Measurements from ENCODE around the gene OR10Z1. TPM values are rescaled to one million over a fixed set of nuclear protein-coding genes. Genes with fewer than 3 reads are reported as not detected.

OR10Z1 gene
- total and polyA plus RNA-seq, 11 donors = not detected

DNA sequence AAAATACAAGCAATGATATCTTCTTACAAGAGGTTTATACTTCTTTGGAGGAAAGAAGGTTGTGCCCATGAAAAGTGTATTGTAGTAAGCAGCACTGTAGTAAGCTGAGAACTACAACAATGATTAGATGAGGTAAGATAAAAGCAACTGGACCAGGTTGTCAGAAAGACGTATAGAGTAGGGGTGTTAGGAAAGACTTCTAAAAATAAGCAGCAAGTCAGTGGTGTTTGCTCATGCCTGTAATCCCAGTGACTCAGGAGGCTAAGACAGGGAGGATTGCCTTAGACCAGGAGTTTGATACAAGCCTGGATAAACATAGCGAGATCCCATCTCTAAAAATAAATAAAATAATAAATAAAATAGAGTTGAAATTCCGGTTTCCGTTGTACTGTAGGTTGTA lies 21.1 kb upstream of the OR10Z1 start:
- H3K9me3 ChIP-seq = peaks cover 0 to 24% (median 7%) of the 10 kb centered on the region in 12 donors
- TF ChIP-seq POLR2A (IDR thresholded peaks at IDR 0.05) = no peak
- TF ChIP-seq, protein P1, sequence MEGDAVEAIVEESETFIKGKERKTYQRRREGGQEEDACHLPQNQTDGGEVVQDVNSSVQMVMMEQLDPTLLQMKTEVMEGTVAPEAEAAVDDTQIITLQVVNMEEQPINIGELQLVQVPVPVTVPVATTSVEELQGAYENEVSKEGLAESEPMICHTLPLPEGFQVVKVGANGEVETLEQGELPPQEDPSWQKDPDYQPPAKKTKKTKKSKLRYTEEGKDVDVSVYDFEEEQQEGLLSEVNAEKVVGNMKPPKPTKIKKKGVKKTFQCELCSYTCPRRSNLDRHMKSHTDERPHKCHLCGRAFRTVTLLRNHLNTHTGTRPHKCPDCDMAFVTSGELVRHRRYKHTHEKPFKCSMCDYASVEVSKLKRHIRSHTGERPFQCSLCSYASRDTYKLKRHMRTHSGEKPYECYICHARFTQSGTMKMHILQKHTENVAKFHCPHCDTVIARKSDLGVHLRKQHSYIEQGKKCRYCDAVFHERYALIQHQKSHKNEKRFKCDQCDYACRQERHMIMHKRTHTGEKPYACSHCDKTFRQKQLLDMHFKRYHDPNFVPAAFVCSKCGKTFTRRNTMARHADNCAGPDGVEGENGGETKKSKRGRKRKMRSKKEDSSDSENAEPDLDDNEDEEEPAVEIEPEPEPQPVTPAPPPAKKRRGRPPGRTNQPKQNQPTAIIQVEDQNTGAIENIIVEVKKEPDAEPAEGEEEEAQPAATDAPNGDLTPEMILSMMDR (IDR thresholded peaks at IDR 0.05) = no peak
- no peaks in the 10 kb centered on the region for H3K27me3 ChIP-seq
- intact Hi-C loops (cut with DNase I) = no loop called here
- H3K4me3 ChIP-seq = no peak overlapping the region
- ATAC-seq = no peak
- DNase-seq = no peak
- H3K36me3 ChIP-seq = no peaks in the 10 kb centered on the region
- H3K27ac ChIP-seq = no peak overlapping the region
- 51 to 57% (median 54%) methylated on average over 4 of the region's 4 CpGs for WGBS, 4 donors
- no peaks in the 10 kb centered on the region for H3K4me1 ChIP-seq

DNA sequence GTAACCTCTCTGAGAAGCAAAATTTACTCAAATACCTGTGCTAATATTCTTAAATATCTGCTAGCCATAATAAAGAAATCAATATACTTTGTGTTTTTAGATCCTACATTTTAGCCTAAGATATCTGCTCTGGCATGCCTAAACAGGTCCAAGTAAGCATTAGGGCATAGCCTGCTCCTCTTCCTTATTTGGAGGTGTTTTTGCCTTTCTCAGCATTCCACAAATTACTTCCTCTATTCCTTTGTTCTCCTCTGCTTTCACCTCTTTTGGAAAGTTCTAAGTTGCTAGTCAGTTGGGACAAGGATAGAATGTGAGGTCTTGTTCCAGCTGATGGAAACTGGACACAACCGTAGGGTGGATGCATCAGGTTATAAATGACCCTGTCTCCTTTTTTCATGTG lies 18.1 kb upstream of the OR10Z1 start:
- no peak for ATAC-seq
- Histone ChIP-seq H3K27me3 (no peaks in the 10 kb centered on the region), H3K4me3 (no peak overlapping the region), H3K27ac (no peak overlapping the region), H3K9me3 (peaks cover 0 to 24% (median 7%) of the 10 kb centered on the region in 12 donors), H3K36me3 (no peaks in the 10 kb centered on the region), H3K4me1 (no peaks in the 10 kb centered on the region)
- DNase-seq = no peak
- 78 to 85% (median 84%) methylated on average over 1 of the region's 1 CpG for WGBS, 4 donors
- intact Hi-C loops (cut with DNase I) = no loop called here
- TF ChIP-seq, protein P1 (IDR thresholded peaks at IDR 0.05) = no peak
- no peak for TF ChIP-seq POLR2A (IDR thresholded peaks at IDR 0.05)

DNA sequence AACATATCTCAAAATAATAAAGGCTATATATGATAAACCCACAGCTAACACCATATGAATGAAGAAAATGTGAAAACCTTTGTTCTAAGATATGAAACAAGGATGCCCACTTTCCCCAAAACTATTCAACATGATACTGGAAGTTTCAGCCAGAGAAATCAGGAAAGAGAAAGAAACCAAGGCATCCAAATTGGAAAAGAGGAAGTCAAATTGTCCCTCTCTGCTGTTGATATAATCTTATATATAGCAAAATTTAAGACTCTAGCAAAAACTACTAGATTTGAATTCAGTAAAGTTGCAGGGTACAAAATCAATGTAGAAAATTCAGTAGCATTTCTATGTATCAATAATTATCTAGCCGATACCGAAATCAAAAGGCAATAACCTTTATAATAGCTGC lies 4.3 kb upstream of the OR10Z1 start:
- intact Hi-C loops (cut with DNase I) = no loop called here
- Histone ChIP-seq H3K36me3 (no peaks in the 10 kb centered on the region), H3K4me3 (no peak overlapping the region), H3K9me3 (peaks cover 0 to 40% (median 13%) of the 10 kb centered on the region in 12 donors), H3K4me1 (no peaks in the 10 kb centered on the region), H3K27ac (no peak overlapping the region), H3K27me3 (no peaks in the 10 kb centered on the region)
- 50 to 96% (median 89%) methylated on average over 2 of the region's 2 CpGs for WGBS, 4 donors
- TF ChIP-seq, protein P1 (IDR thresholded peaks at IDR 0.05) = no peak
- no peak for TF ChIP-seq POLR2A (IDR thresholded peaks at IDR 0.05)
- no peak for DNase-seq
- no peak for ATAC-seq

DNA sequence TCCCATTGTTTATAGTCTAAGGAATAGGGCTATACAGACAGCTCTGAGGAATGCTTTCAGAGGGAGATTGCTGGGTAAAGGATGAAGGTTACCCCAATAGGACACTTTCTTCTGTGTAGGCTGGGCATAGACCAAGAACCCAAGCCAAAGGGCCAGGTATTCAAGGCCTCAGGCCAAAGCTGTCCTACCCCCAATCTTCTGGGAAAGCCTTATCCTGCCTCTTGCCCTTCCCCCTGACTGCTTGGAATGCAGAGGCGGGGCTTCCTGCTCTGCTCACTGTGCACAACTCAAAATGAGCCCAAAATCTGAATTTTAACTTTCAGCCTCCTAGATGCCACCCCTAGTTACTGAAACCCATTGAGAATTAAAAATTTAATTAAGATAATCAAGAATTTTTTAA lies 2.2 kb downstream of the OR10Z1 start:
- no peaks in the 10 kb centered on the region for H3K36me3 ChIP-seq
- no peaks in the 10 kb centered on the region for H3K4me1 ChIP-seq
- TF ChIP-seq, protein P1 (IDR thresholded peaks at IDR 0.05) = no peak
- TF ChIP-seq POLR2A (IDR thresholded peaks at IDR 0.05) = no peak
- WGBS, 4 donors = 86 to 94% (median 91%) methylated on average over 1 of the region's 1 CpG
- ATAC-seq = no peak
- intact Hi-C loops (cut with DNase I) = no loop called here
- H3K27ac ChIP-seq = no peak overlapping the region
- no peak overlapping the region for H3K4me3 ChIP-seq
- H3K27me3 ChIP-seq = no peaks in the 10 kb centered on the region
- no peak for DNase-seq
- H3K9me3 ChIP-seq = no peaks in the 10 kb centered on the region

Data from heart left ventricle (tissue), 16 donors.